Measurements from ENCODE around the gene SHISA8.

Gene SHISA8

DNA sequence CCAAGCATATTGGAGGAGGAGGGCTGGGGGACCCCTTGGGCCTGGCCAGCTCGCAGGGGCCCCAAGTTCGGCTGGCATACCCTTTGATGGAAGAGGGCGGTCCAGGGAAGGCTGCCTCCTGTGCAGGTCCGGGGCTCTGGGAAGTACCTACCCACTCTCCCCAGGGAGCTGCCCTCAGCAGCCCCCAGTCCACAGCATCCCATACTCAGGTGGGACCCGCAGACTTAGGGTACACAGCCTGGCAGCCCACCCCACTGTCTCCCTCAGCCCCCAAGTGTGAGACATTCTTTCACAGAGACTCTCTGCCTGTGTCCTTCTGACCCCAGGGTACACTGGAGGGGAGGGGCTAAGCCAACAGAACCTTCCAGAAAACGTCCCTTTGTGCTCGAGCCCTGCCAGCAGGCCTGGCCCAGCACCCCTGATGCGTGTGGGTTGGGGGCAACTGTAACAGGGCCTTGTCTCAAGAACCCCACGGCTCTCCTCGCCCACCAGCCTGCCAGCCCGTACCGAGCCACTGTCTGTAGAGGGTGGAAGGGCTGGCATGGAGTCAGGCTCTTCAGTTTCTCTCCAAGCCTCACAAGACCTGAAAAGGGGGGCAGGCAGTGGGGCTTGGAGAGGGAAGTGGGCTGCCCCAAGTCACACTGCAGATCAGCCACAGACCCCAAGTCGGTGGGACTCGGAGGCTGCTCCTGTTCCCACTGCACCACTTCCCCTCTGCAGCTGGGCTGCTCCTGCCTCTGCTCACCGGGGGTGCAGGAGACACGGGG, 18.7 kb upstream of the SHISA8 start:
- TF ChIP-seq, protein P1, sequence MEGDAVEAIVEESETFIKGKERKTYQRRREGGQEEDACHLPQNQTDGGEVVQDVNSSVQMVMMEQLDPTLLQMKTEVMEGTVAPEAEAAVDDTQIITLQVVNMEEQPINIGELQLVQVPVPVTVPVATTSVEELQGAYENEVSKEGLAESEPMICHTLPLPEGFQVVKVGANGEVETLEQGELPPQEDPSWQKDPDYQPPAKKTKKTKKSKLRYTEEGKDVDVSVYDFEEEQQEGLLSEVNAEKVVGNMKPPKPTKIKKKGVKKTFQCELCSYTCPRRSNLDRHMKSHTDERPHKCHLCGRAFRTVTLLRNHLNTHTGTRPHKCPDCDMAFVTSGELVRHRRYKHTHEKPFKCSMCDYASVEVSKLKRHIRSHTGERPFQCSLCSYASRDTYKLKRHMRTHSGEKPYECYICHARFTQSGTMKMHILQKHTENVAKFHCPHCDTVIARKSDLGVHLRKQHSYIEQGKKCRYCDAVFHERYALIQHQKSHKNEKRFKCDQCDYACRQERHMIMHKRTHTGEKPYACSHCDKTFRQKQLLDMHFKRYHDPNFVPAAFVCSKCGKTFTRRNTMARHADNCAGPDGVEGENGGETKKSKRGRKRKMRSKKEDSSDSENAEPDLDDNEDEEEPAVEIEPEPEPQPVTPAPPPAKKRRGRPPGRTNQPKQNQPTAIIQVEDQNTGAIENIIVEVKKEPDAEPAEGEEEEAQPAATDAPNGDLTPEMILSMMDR (conservative IDR thresholded peaks at IDR 0.05; ENCODE audit: low read length): no peak
- no peak for DNase-seq (ENCODE audit: low read depth)
- no peak overlapping the region for H3K4me3 ChIP-seq (ENCODE audit: low read length)

DNA sequence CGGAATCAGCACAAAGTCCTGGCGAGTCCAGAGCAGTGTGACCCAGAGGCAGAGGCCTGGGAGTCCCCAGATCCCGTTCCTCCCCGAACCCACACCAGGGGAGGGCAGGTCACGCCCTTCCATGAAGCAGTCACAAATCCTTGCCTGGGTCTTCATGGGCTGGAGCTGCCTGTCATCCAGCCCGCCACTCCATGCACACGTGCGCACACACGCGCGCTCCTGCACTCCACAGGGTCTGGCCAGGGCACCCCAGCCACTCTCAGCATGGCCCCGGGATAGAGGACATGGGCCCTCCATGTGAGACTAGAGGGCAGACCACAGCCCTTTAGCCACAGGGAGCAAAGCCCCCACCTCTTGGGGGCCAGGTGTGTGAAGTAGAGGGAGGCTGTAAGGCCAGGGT, 17.5 kb upstream of the SHISA8 start:
- no peak for DNase-seq (ENCODE audit: low read depth)
- TF ChIP-seq, protein P1 (conservative IDR thresholded peaks at IDR 0.05; ENCODE audit: low read length): no peak
- H3K4me3 ChIP-seq (ENCODE audit: low read length): no peak overlapping the region

GRCh38 chr22:41931701-41932269, 16.9 kb upstream of the SHISA8 start:
- TF ChIP-seq, protein P1 (conservative IDR thresholded peaks at IDR 0.05; ENCODE audit: low read length): no peak
- no peak overlapping the region for H3K4me3 ChIP-seq (ENCODE audit: low read length)
- DNase-seq (ENCODE audit: low read depth): no peak

DNA sequence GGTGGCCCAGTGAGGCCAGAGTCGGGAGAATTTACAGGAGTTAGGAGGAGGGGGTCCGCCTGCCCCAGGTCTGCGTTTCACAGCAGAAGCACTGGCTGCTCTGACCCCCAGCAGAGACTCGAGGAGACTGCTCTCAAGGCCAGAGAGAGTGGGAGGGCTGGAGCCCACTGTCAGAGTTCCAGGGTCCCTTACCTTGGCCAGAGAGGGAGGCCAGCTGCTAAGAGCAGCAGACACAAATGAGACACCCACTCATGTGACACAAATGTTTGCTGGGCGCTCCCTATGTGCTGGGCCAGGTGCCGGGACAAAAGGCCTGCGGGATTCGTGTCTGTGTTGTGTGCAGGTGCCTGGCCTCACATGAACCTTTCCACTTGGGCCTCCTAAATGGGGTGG, 14.5 kb upstream of the SHISA8 start:
- H3K4me3 ChIP-seq (ENCODE audit: low read length): no peak overlapping the region
- TF ChIP-seq, protein P1 (conservative IDR thresholded peaks at IDR 0.05; ENCODE audit: low read length): no peak
- DNase-seq (ENCODE audit: low read depth): no peak

DNA sequence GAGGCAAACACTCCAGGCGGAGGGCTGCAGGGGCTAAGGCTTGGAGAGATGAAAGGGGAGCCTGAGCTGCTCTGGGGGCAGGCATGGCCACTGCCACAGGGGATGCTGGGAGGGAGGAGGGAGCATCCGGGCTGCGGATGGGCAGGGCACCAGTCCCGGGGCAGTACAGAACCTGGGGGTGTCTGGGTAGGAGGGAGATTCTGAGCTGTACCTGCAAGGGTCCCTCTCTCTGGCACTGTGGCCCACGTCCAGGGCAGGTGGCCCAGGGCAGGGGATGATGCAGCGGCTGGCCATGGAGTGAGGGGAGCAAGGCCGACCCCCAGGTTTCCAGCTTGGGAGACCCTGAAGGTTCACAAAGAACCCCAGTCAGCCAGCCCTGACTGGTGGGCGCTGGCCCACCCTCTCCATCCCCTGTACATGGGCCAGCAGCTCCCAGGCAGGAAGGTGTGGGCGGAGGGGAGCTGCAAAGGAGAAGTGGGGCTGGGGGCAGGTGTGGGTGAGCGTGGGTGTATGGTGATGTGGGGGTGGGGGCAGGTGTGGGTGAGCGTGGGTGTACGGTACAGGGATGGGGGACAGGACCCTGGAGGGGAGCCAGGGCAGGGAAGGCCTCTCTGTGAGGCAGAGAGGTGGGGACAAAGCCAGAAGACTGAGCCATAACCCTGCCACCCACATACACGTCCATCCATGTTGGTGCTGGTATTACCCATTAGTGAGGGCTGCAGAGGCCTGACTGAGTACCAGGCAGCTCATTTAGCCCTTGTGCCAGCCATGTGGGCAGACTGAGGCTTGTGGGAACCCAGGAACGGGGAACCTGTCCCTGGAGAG, 13.9 kb upstream of the SHISA8 start:
- no peak overlapping the region for H3K4me3 ChIP-seq (ENCODE audit: low read length)
- DNase-seq (ENCODE audit: low read depth): no peak
- TF ChIP-seq, protein P1 (conservative IDR thresholded peaks at IDR 0.05; ENCODE audit: low read length): no peak

DNA sequence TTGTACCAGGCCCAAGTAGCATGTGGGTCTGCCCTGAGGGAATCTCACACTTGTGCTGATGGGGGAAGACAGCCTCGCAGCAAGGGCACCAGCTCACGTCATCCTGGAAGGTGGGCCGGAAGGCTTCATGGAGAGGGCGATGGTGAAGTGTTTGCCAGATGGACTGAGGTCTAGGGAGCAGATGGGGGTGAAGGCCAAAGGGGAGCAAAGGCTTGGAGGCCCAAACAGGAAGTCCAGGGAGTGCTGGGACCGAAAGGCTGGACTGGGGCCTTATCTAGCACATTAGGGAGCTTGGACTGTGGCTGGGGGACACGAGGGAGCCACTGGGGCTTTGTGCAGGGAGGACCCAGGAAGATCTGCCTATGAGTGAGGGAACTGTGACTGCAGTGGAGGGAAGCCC, 12.9 kb upstream of the SHISA8 start:
- DNase-seq (ENCODE audit: low read depth): no peak
- TF ChIP-seq, protein P1 (conservative IDR thresholded peaks at IDR 0.05; ENCODE audit: low read length): no peak
- no peak overlapping the region for H3K4me3 ChIP-seq (ENCODE audit: low read length)
